HL-60/S4 (cell line): Measurements from ENCODE around the gene PXK.

Experiments used
- in situ Hi-C: fragments of 300-500 bp; cut with MboI; formaldehyde crosslinking; loops from 2 replicates; pipeline ENCODE4 v1.14.3; 2022; ENCODE audit warnings: low sequenced_read_pairs

PXK gene

GRCh38 chr3:58346368-58346767 is 13.7 kb downstream of the PXK start:
- in situ Hi-C loops, result no loop called here

DNA sequence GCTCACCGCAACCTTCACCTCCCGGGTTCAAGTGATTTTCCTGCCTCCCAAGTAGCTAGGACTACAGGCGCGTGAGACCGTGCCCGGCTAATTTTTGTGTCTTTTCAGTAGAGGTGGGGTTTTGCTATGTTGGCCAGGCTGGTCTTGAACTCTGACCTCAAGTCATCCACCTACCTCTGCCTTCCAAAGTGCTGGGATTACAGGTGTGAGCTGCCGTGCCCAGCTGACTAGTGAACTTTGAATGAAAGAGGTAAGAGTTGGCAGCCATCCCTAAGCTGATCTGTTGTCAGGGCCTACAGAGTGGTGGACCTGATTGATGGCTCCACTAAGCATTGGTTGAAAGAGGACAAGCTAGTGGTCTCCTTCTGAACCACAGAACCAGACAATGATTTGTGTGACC is 15.3 kb downstream of the PXK start:
- in situ Hi-C loops, result no loop called here

GRCh38 chr3:58349792-58350626 is 17.3 kb downstream of the PXK start:
- in situ Hi-C loops, result no loop called here

DNA sequence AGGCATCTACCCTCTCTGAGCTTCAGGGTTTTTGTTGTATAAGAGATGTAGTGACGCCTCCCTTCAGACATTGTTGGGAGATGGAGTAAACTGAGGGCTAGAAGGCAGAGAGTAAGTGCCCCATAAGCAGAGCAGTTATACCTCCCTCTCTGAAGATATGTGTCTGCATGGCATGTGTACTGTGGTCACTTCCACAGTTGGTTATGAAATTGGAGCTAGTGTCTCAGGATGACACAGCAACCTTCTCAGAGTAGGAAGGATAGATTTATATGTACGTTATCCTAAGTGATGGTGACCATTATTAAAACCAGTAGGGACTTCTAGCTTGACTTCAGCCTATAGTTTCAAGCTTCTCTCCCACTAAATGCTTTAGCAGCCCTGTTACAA is 17.9 kb downstream of the PXK start:
- in situ Hi-C loops, result no loop called here

DNA sequence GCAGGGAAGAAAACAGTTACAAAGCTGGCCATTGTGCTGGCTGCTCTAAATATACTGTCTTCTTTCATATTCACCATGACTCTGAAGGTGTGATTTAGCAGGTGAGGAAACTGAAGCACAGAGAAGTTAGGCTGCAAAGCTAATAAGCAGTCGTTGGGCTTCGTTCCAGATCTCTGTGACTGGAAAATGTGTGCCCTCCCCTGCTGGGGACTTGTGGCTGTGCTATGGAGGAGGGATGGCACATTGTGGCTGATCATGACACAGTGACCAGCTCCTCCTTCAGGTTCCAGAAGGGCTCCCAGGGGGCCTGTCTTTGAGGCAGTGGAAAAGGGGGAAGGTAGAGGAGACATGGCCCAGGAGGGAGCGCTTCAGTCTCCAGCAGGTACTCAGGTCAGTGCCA is 19.2 kb downstream of the PXK start:
- in situ Hi-C loops, result no loop called here

DNA sequence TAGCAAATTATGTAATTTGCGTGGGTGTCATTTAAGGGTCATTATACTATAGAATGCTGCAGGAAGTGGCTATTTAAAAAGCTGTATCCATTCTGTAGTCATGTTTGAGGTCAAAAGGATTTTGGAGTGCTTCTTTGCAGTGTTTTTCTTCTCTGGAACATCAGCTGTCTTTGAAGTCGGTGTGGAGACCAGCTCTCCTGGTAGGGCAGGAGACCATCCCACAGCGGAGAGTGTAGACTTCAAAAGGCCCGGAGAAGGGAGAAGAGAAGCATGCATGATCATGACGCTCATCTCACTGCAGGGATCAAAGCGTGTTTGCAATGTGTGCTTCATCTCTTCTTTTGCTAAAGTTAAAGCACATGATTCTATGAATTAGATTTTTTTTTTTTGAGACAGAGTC is 19.9 kb downstream of the PXK start:
- in situ Hi-C loops, result no loop called here

- in situ Hi-C loops, result no loop called here
These were observed 21.2 kb downstream of the PXK start for GRCh38 chr3:58353722-58354553.

DNA sequence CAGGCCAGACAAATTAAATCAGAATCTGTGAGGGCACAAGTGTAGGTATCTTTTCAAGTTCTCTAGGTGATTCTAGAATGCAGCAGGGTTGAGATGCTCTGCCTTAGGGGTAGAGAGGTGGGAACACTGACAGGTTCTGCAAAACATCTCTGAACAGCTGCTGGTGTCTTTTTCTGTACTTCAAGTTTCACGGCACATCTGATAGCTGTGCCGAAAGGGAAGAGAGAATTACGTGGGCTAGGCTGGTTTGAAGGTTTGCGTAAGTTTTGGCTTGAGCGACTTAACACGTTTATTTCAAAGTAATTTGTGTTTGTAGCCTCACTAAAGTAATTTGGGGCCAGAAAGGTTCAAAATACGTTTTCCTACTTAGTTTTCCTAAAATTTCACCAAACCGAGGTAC is 22.5 kb downstream of the PXK start:
- in situ Hi-C loops, result no loop called here

GRCh38 chr3:58356054-58356453 is 23.4 kb downstream of the PXK start:
- in situ Hi-C loops, result no loop called here

GRCh38 chr3:58357402-58357801 is 24.7 kb downstream of the PXK start:
- in situ Hi-C loops, result no loop called here

DNA sequence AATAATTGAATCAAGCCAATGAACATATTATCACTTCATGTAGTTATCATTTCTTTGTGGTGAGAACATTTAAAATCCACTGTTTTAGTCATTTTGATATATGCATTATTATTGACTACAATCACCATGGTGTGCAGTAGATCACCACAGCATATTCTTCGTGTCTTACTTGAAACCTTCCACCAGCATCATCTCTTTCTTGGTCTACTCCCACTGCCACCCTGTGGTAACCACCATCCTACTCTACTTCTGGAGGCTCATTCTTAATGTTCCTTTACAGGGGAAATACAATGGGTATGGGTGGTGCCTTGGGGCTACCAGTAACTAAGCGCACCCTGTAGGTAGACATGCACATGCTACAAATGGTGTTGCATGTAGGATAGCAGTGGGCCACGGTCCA is 25.4 kb downstream of the PXK start:
- in situ Hi-C loops, result no loop called here

DNA sequence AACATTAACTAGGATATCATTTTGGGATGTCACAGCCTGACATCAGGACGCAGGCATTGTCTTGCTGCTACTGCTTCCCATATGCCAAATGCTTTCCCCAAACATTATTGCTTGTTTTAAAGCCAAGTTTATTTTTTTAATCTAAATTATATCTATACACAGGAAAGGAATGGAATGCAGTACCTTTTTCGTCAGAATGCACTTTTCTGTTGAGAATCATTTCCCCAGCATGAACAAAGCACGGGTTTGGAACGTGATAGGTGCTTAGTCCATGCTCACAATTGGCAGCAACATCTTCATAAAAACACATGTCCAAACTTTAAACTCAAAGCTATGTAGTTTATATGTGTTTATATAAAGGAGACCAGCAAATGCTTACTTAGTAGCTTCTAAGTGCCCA is 26.1 kb downstream of the PXK start:
- in situ Hi-C loops, result no loop called here

DNA sequence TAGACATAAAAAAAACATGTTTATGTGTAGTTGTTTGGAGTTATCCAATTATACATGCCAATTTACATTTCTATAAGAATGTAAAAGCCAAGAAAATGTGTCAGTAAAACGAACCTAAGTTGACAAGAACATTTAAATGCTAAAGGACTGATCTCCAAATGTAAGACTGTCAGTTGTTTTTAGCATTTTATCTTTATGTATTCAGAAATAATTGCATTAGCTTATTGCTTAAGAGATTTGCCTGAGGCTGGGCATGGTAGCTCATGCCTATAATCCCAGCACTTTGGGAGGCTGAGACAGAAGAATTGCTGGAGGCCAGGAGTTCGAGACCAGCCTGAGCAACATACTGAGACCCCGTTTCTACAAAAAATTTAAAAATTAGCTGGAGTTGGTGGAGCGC is 26.9 kb downstream of the PXK start:
- in situ Hi-C loops, result no loop called here

DNA sequence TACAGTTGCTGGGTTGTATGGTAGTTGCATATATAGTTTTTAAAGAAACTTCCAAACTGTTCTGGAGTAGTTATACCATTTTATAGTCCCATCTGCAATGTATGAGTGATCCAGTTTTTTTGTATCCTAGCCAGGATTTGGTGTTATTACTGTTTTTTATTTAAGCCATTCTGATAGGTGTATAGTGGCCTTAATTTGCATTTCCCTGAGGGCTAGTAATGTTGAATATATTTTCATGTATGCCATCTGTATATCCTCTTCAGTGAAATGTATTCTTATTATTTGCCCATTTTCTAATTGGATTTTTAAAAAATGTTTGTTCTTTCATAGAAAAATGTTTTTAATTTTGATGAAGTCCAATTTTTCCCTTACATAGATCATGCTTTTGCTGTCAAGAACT is 29.2 kb downstream of the PXK start:
- in situ Hi-C loops, result no loop called here

DNA sequence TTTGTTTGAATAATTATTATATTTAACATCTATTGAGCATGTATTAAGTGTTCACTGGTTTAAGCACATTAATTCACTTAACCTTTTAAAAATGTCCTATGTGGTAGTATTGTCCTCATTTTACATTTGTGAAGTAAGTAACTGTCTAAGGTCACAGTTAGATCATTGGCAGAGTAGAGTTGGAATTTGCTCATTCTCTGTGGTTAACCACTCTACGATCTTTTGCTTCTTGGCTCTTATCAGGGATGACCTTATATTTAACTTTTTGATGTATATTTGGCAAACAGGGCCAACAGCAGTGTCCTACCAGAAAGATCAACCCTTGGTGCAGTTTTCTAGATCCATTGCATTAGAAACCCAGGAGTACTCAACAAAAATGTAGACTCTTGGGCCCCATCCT is 34.0 kb downstream of the PXK start:
- in situ Hi-C loops, result no loop called here

- in situ Hi-C loops, result no loop called here
These were observed 36.3 kb downstream of the PXK start for GRCh38 chr3:58369038-58369437.

- in situ Hi-C loops, result no loop called here
These were observed 37.2 kb downstream of the PXK start for GRCh38 chr3:58369876-58370275.

- in situ Hi-C loops, result no loop called here
These were observed 37.7 kb downstream of the PXK start for GRCh38 chr3:58370407-58370806.

DNA sequence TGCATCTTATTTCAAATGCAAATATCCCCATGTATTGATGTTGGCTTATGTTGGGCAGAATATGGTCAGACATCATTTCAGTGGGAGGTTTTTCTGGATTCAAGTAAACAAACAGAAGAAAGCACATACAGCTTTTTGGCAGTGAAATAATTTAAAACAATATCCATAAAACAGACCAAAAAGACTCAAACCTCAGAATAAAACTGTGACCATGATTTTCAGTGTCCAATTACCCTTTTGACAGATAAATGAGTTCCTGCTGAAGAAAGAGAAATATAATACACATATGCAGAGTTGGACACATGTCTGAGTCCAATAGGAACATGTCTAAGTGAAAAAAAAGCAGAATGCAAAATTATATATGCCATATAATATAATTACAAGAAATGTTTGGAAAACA is 39.1 kb downstream of the PXK start:
- in situ Hi-C loops, result no loop called here

DNA sequence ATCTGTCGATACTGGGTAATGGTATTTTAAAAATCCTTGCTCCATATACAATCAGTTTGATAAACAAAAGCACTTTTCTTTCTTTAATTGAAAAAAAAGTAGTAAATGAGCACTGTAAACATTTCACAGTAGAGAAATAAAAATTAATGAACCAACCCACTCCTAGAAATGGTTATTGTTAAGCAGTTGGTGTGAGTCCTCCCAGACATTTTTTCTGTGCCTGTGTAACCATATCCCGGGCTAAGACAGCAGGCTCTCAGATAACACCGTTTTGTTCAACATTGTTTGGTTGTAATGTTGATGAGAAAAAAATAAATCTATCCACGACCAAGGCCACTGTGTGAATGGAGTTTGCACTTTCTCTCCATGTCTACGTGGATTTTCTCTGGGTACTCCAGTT is 42.6 kb downstream of the PXK start:
- in situ Hi-C loops, result no loop called here

GRCh38 chr3:58377168-58377567 is 44.5 kb downstream of the PXK start:
- in situ Hi-C loops, result no loop called here

DNA sequence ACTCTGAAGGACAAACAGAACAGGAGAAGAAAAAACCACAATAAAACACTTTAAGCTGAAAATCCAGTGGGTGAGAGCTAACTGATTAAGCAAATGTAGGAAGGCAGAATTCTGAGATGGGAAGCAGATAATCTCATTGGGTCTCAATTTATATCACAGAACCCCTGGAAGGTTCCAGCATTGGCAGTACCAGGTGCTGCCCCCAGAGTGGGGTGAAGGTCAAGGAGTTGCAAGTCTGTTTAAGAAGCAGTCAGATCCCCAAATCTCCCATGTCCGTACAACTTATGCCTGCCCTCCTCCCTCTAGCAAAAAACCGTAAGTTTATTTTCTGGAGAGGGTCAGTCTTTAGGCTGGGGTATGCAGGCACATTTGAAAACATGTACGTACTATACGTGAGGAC is 45.1 kb downstream of the PXK start:
- in situ Hi-C loops, result no loop called here
